ENCODE measurements around the gene AGO4. TPM values are rescaled to one million over a fixed set of nuclear protein-coding genes. Genes with fewer than 3 reads are reported as not detected.

AGO4 gene
- total RNA-seq, 1 donor from 2014 or later, result 63.7 TPM

Other genes with a start within 250 kb of the AGO4 start
- gene TFAP2E, start 234.7 kb upstream of the AGO4 start, total RNA-seq, result 0.74 TPM
- 20.2 TPM for gene PSMB2, start 166.5 kb upstream of the AGO4 start, total RNA-seq
- 54.3 TPM for gene C1orf216, start 89.1 kb upstream of the AGO4 start, total RNA-seq
- 2.5 TPM for gene CLSPN, start 38.0 kb upstream of the AGO4 start, total RNA-seq
- gene AGO1, start 75.2 kb downstream of the AGO4 start, total RNA-seq, result 15.5 TPM
- gene AGO3, start 123.1 kb downstream of the AGO4 start, total RNA-seq, result 18.9 TPM